Endothelial cell (in vitro differentiated cells): ENCODE measurements around the gene ERO1B. TPM values are rescaled to one million over a fixed set of nuclear protein-coding genes. Genes with fewer than 3 reads are reported as not detected.
"Not testable (repeated sequence)": the region's sequence is repeated elsewhere in the genome, so short reads cannot be mapped to it uniquely, and the experiment has no call there.

Experiments used
- DNase-seq: peaks from one replicate; pipeline ENCODE4 v3.0.0; 2021; ENCODE audit warnings: low spot score
- H3K27ac Mint-ChIP-seq: one replicate; pipeline ENCODE4 v1.8.0; 2021; ENCODE audit warnings: mixed read lengths, inconsistent platforms; ENCODE audit not compliant: unreplicated experiment
- H3K27me3 Mint-ChIP-seq: one replicate; pipeline ENCODE4 v1.8.0; 2021; ENCODE audit warnings: mild to moderate bottlenecking, moderate library complexity, mixed read lengths, inconsistent platforms; ENCODE audit not compliant: unreplicated experiment
- H3K36me3 Mint-ChIP-seq: one replicate; pipeline ENCODE4 v1.8.0; 2021; ENCODE audit warnings: mild to moderate bottlenecking, low read depth, mixed read lengths, inconsistent platforms; ENCODE audit not compliant: unreplicated experiment
- H3K4me1 Mint-ChIP-seq: one replicate; pipeline ENCODE4 v1.8.0; 2021; ENCODE audit warnings: mild to moderate bottlenecking, mixed read lengths, inconsistent platforms; ENCODE audit not compliant: unreplicated experiment
- H3K4me3 Mint-ChIP-seq: one replicate; pipeline ENCODE4 v1.8.0; 2021; ENCODE audit warnings: mild to moderate bottlenecking, mixed read lengths, inconsistent platforms; ENCODE audit not compliant: unreplicated experiment
- H3K9me3 Mint-ChIP-seq: one replicate; pipeline ENCODE4 v1.8.0; 2021; ENCODE audit warnings: mixed read lengths, inconsistent platforms; ENCODE audit not compliant: unreplicated experiment
- CTCF ChIP-seq: fragments of 200-600 bp; sonication (generic); IDR thresholded peaks from one replicate; pipeline ENCODE4 v1.5.0; 2021; ENCODE audit warnings: antibody characterized with exemption; ENCODE audit not compliant: unreplicated experiment
- total RNA-seq: library from RNA; stranded (reverse); fragmentation: NEBNext Ultra II Directional; extraction: Animal tissue kit (Norgen Biotek cat#: 25700); gene quantifications from one replicate; pipeline ENCODE4 v1.2.1, GENCODE V29; 2021; ENCODE audit not compliant: unreplicated experiment

Gene ERO1B
- total RNA-seq, 1 donor from 2014 or later, result 6.8 TPM

GRCh38 chr1:236315518-236315917, 33.8 kb upstream of the ERO1B start:
- Mint-ChIP-seq H3K27ac (no peak overlapping the region), H3K4me3 (no peak overlapping the region), H3K27me3 (no peaks in the 10 kb centered on the region), H3K9me3 (no peaks in the 10 kb centered on the region), H3K4me1 (no peaks in the 10 kb centered on the region), H3K36me3 (no peaks in the 10 kb centered on the region)
- no peak for DNase-seq
- TF ChIP-seq CTCF, result no peak

- H3K9me3 Mint-ChIP-seq, result no peaks in the 10 kb centered on the region
- no peak for TF ChIP-seq CTCF
- no peak for DNase-seq
- H3K36me3 Mint-ChIP-seq, result no peaks in the 10 kb centered on the region
- H3K4me1 Mint-ChIP-seq, result no peaks in the 10 kb centered on the region
- H3K4me3 Mint-ChIP-seq, result no peak overlapping the region
- H3K27ac Mint-ChIP-seq, result no peak overlapping the region
- H3K27me3 Mint-ChIP-seq, result no peaks in the 10 kb centered on the region
These were observed 33.3 kb upstream of the ERO1B start for GRCh38 chr1:236315092-236315491.

DNA sequence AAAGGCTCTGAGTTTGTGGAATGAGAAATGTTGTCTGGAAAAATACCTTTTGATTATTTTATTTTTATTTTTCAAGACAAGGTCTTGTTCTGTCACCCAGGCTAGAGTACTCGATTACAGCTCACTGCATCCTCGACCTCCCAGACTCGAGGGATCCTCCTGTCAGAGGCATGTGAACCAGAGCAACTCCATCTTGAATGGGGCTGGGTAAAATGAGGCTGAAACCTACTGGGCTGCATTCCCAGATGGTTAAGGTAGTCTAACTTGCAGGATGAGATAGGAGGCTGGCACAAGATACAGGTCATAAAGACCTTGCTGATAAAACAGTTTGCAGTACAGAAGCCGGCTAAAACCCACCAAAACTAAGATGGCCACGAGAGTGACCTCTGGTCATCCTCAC, 32.3 kb upstream of the ERO1B start:
- not testable (repeated sequence) for H3K27me3 Mint-ChIP-seq, H3K27ac Mint-ChIP-seq, H3K9me3 Mint-ChIP-seq, H3K4me1 Mint-ChIP-seq, H3K36me3 Mint-ChIP-seq, H3K4me3 Mint-ChIP-seq, DNase-seq

GRCh38 chr1:236313427-236313826, 31.7 kb upstream of the ERO1B start:
- H3K36me3 Mint-ChIP-seq, result no peaks in the 10 kb centered on the region
- peaks cover 1% of the 10 kb centered on the region for H3K27me3 Mint-ChIP-seq
- no peak for TF ChIP-seq CTCF
- H3K4me1 Mint-ChIP-seq, result no peaks in the 10 kb centered on the region
- no peak for DNase-seq
- no peak overlapping the region for H3K27ac Mint-ChIP-seq
- H3K4me3 Mint-ChIP-seq, result no peak overlapping the region
- H3K9me3 Mint-ChIP-seq, result no peaks in the 10 kb centered on the region

- no peaks in the 10 kb centered on the region for H3K36me3 Mint-ChIP-seq
- no peak for DNase-seq
- TF ChIP-seq CTCF, result no peak
- no peak overlapping the region for H3K4me3 Mint-ChIP-seq
- peaks cover 1% of the 10 kb centered on the region for H3K27me3 Mint-ChIP-seq
- no peaks in the 10 kb centered on the region for H3K4me1 Mint-ChIP-seq
- no peak overlapping the region for H3K27ac Mint-ChIP-seq
- H3K9me3 Mint-ChIP-seq, result no peaks in the 10 kb centered on the region
These were observed 29.3 kb upstream of the ERO1B start for GRCh38 chr1:236311040-236311439.

GRCh38 chr1:236308827-236309226, 27.1 kb upstream of the ERO1B start:
- H3K4me3 Mint-ChIP-seq, result no peak overlapping the region
- H3K36me3 Mint-ChIP-seq, result no peaks in the 10 kb centered on the region
- peaks cover 1% of the 10 kb centered on the region for H3K27me3 Mint-ChIP-seq
- no peak overlapping the region for H3K27ac Mint-ChIP-seq
- H3K9me3 Mint-ChIP-seq, result no peaks in the 10 kb centered on the region
- no peak for DNase-seq
- TF ChIP-seq CTCF, result no peak
- no peaks in the 10 kb centered on the region for H3K4me1 Mint-ChIP-seq
